ENCODE results near the gene PIEZO2.

- TF ChIP-seq CTCF (IDR thresholded peaks at IDR 0.05) (no peak), EZH2 (IDR thresholded peaks at IDR 0.05) (no peak), EZH2phosphoT487 (IDR thresholded peaks at IDR 0.05) (no peak)
Measured at GRCh38 chr18:10949655-10950054, 199.7 kb downstream of the PIEZO2 start.
